H1 (cell line): ENCODE data around the gene NT5DC1. TPM values are rescaled to one million over a fixed set of nuclear protein-coding genes. Genes with fewer than 3 reads are reported as not detected.

Source experiments
- ATF3 ChIP-seq: IDR thresholded peaks from 2 replicates; pipeline ENCODE4 v1.6.1; 2011; ENCODE audit warnings: low read depth, mild to moderate bottlenecking, low read length; ENCODE audit not compliant: insufficient read depth
- HDAC2 ChIP-seq, 2 experiments: fragments of 300-600 bp in 1 of 2; sonication (generic) in 1 of 2; IDR thresholded peaks; 2 replicates each; pipeline ENCODE4 v1.6.1; 2011 to 2012; ENCODE audit warnings: low read depth in 2 of 2, low read length in 2 of 2, mild to moderate bottlenecking in 2 of 2, moderate library complexity in 2 of 2, borderline replicate concordance in 1 of 2, inconsistent platforms in 1 of 2
- SIN3A ChIP-seq, 2 experiments: IDR thresholded peaks in 1 of 2; conservative IDR thresholded peaks in 1 of 2; 2 replicates each; pipeline ENCODE4 v1.6.1; 2011 to 2012; ENCODE audit warnings: low read length in 2 of 2, improper control_type of control experiment in 1 of 2, low read depth in 1 of 2, mild to moderate bottlenecking in 1 of 2
- SIRT6 ChIP-seq: IDR thresholded peaks from one replicate; pipeline ENCODE4 v1.7.1; 2012; ENCODE audit warnings: low read length, inconsistent platforms
- polyA plus RNA-seq, 7 experiments: library from polyadenylated mRNA; depleted of rRNA in 3 of 7; stranded (reverse) in 5 of 7; unstranded in 2 of 7; fragments of >200 nt in 5 of 7; fragments of 200-250 nt in 2 of 7; gene quantifications; 1 replicate in 5 of 7; 2 replicates in 1 of 7; 4 replicates in 1 of 7; pipeline versions ENCODE4 v1.2.1 to v1.2.3, GENCODE V29; 2011 to 2013; ENCODE audit warnings: missing spikeins in 2 of 7, mixed read lengths in 2 of 7
- total RNA-seq: library from RNA; stranded (reverse); fragmentation: NEBNext Ultra II Directional; extraction: Animal tissue kit (Norgen Biotek cat#: 25700); gene quantifications from 2 replicates; pipeline ENCODE4 v1.2.1, GENCODE V29; 2021

The NT5DC1 gene
- total and polyA plus RNA-seq, 2 of the 8 experiments (the other 6 are each of a cell fraction or from before 2014, with no cell fraction given) = 25.3 to 72.7 TPM

GRCh38 chr6:116265041-116265829, 164.6 kb downstream of the NT5DC1 start (continued):
- TF ChIP-seq ATF3 = no peak
- TF ChIP-seq HDAC2 (IDR thresholded peaks at IDR 0.05; ENCODE audit: borderline replicate concordance in 1 of 2, low read depth in 2 of 2, low read length in 2 of 2) = no peak
- no peak for TF ChIP-seq SIRT6
- no peak for TF ChIP-seq SIN3A (conservative IDR thresholded peaks at IDR 0.05 in 1 of 2, IDR thresholded peaks at IDR 0.05 in 1 of 2; ENCODE audit: low read depth in 1 of 2, low read length in 2 of 2)
